Ovary (tissue), 9 donors: ENCODE data around the gene PDIA3. TPM values are rescaled to one million over a fixed set of nuclear protein-coding genes. Genes with fewer than 3 reads are reported as not detected.

Source experiments
- DNase-seq, 5 donors: peaks; one replicate each; pipeline ENCODE4 v3.0.0-alpha.2; 2019 to 2020
- H3K27ac ChIP-seq, 2 donors: fragments of 200-600 bp; one replicate each; pipeline versions ENCODE4 v1.5.1 to v1.8.0; 2019 to 2022
- H3K27me3 ChIP-seq: fragments of 200-600 bp; one replicate; pipeline ENCODE4 v1.8.0; 2022
- H3K36me3 ChIP-seq: fragments of 200-600 bp; sonication (generic); one replicate; pipeline ENCODE4 v1.5.1; 2019
- H3K4me1 ChIP-seq: one replicate; pipeline ENCODE4 v1.8.1; 2013; ENCODE audit warnings: mild to moderate bottlenecking, moderate library complexity; ENCODE audit not compliant: insufficient read depth
- H3K4me3 ChIP-seq: fragments of 200-600 bp; sonication (generic); one replicate; pipeline ENCODE4 v1.5.1; 2017
- H3K9me3 ChIP-seq, 2 donors: fragments of 200-600 bp in 1 of 2; sonication (generic) in 1 of 2; one replicate each; pipeline versions ENCODE4 v1.5.1 to v1.8.1; 2013 to 2019; ENCODE audit warnings: mild to moderate bottlenecking in 1 of 2, moderate library complexity in 1 of 2
- CTCF ChIP-seq, 3 donors: fragments of 450-650 bp in 2 of 3; fragments of 200-600 bp in 1 of 3; IDR thresholded peaks; one replicate each; pipeline versions ENCODE4 v1.5.1 to v1.8.0; 2016 to 2022; ENCODE audit warnings: antibody characterized with exemption in 3 of 3, mild to moderate bottlenecking in 1 of 3
- EP300 ChIP-seq: sonication (generic); formaldehyde crosslinking; IDR thresholded peaks from one replicate; pipeline ENCODE4 v1.6.1; 2017; ENCODE audit warnings: antibody characterized with exemption
- POLR2A ChIP-seq: fragments of 450-650 bp; IDR thresholded peaks from one replicate; pipeline ENCODE4 v1.6.1; 2017; ENCODE audit warnings: antibody characterized with exemption, mild to moderate bottlenecking, moderate library complexity
- WGBS, 3 donors: extraction: QIAGEN DNeasy Blood & Tissue Kit in 1 of 3; methylation state at CpG; one replicate each; pipeline versions ENCODE4 v1.1.5 to v1.1.7; 2013 to 2017; 5-methylcytosine and 5-hydroxymethylcytosine counted together
- intact Hi-C, 4 donors: fragments of 100-400 bp; cut with DNase I; formaldehyde crosslinking; loops; one replicate each; pipeline versions ENCODE4 v1.11.0 to v1.15.1; 2022 to 2023
- polyA plus RNA-seq, 2 donors: library from polyadenylated mRNA; stranded (reverse); fragments of 200-250 nt in 1 of 2; fragments of 350-450 nt in 1 of 2; fragmentation: Illumina TruSeq in 1 of 2; extraction: RNeasy Lipid Tissue Mini Kit (QIAGEN cat#74804) in 1 of 2; gene quantifications; one replicate each; pipeline ENCODE4 v1.2.3, GENCODE V29; 2013 to 2014
- total RNA-seq, 7 donors: library from RNA; depleted of rRNA in 2 of 7; stranded (reverse); fragments of >200 nt in 2 of 7; fragmentation: NEBNext Ultra II Directional in 3 of 7; extraction: Animal tissue kit (Norgen Biotek cat#: 25700) in 3 of 7; gene quantifications; one replicate each; pipeline versions ENCODE4 v1.1.0 to v1.2.4, GENCODE V29; 2016 to 2023
- donor health status: DM: no; HTN: no; CAD: no; lungs with moderate emphysema.
- donor health status: DM: no; HTN: no; CAD: no.
- donor health status: Bipolar disorder and iron deficiency.
- donor health status: DM: yes; HTN: yes; CAD: no.
- donor health status: DM: no; HTN: no; CAD: no.
- donor health status: DM: yes; HTN: yes; CAD: no.

PDIA3 gene
- total and polyA plus RNA-seq, 9 donors = 56.9 to 711 (median 260) TPM

GRCh38 chr15:43775411-43775965 lies 29.2 kb downstream of the PDIA3 start:
- Histone ChIP-seq H3K9me3 (no peaks in the 10 kb centered on the region), H3K27ac (peak overlapping the region; percentile 72 to 73), H3K36me3 (no peaks in the 10 kb centered on the region), H3K4me1 (peaks cover 1% of the 10 kb centered on the region), H3K27me3 (no peaks in the 10 kb centered on the region), H3K4me3 (no peak overlapping the region)
- TF ChIP-seq EP300 (no peak), POLR2A (no peak)
- 98 to 100% (median 100%) methylated on average over 1 of the region's 1 CpG for WGBS, 3 donors
- peak; percentile 43 to 51 (median 50) for DNase-seq
- intact Hi-C loops = no loop called here

DNA sequence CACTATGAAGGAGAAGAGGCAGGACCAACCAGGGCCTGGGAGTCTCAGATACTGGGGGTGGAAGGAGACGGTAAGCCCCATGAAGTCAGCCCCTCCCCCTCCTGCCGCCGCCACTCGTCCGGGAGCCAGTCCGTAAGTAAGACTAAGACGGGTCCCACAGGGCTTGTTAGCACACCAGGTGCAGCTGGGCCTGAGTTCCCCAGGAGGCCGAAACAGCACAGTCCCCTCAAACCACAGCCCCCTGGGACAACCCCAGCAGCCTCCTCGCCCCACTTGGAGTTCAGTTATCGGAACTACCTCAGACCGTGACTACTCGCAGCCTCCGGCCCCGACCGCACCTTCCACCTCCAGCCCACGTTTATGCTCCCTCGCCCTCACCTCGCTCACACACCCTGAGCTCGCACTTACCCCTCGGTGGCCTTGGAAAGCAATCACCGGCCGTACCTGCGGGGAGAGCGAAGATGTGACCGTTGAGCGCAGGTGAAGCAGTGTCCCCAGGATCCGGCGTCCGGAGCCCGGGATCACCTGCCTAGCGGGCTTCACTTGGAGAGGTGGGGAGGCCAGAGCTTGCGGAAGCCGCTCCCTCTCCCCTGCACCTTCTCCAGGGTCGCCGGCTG lies 30.0 kb downstream of the PDIA3 start:
- Histone ChIP-seq H3K27ac (peak overlapping the region; percentile 72 to 73), H3K36me3 (no peaks in the 10 kb centered on the region), H3K27me3 (no peaks in the 10 kb centered on the region), H3K4me3 (peak overlapping the region; percentile 57), H3K4me1 (peaks cover 1% of the 10 kb centered on the region), H3K9me3 (no peaks in the 10 kb centered on the region)
- peak; percentile 43 to 66 (median 50) for DNase-seq
- no peak for TF ChIP-seq POLR2A
- no peak for TF ChIP-seq EP300
- no peak for TF ChIP-seq CTCF (IDR thresholded peaks at IDR 0.05)
- intact Hi-C loops = no loop called here
- 34 to 42% (median 36%) methylated on average over 35 of the region's 35 CpGs for WGBS, 3 donors

DNA sequence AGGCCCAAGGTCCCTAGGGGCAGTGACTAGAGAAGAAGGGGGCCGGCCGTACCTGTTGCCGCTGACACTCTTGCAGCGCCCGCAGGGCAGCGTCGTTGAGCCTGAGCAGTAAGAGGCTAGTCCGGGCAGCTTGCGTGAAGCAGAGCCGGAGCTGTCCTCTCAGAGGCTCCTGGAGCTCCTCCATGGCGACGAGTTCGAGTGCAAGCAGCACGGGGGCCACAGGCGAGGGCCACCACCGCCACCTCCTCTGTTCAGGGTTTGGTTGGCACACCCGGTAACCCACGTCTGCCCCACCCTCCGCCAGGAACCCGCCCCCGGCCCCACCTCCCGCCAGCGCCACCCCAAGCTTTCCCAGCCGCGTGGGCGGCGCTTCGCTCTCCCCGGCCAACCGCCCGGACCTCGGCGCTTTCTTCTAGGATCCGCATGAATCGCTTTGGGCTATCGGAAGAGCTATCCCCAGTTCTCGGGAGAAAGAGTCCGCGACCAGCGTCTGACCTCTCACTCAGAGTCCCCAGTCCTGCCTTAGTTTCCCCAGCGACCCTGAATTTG lies 30.6 kb downstream of the PDIA3 start, which contains the start of gene ELL3:
Gene ELL3 (minus strand): TSS at position 249 of the 549 bp plus-strand sequence. CDS start 65 bp downstream, at position 184.
- Histone ChIP-seq H3K9me3 (no peaks in the 10 kb centered on the region), H3K27ac (peak within 1 kb of the TSS; percentile 72 to 73), H3K4me1 (peaks cover 1% of the 10 kb centered on the region), H3K4me3 (peak within 1 kb of the TSS; percentile 57), H3K27me3 (no peaks in the 10 kb centered on the region), H3K36me3 (no peaks in the 10 kb centered on the region)
- WGBS, 3 donors = 2 to 3% (median 2%) methylated on average over 26 to 41 of the region's 41 CpGs
- TF ChIP-seq POLR2A = no peak
- no peak for TF ChIP-seq CTCF (IDR thresholded peaks at IDR 0.05)
- intact Hi-C loops = no loop called here
- DNase-seq = peak; percentile 71 to 78 (median 75)

- H3K27ac ChIP-seq = peak overlapping the region; percentile 72 to 73
- intact Hi-C loops = no loop called here
- WGBS, 3 donors = 1 to 4% (median 2%) methylated on average over 28 to 31 of the region's 31 CpGs
- no peaks in the 10 kb centered on the region for H3K27me3 ChIP-seq
- no peaks in the 10 kb centered on the region for H3K36me3 ChIP-seq
- TF ChIP-seq EP300 (no peak), POLR2A (peak; percentile 9), CTCF (IDR thresholded peaks at IDR 0.05) (peak in 2 of 3 donors; percentile 80 to 88)
- no peaks in the 10 kb centered on the region for H3K9me3 ChIP-seq
- peak; percentile 75 to 82 (median 82) for DNase-seq
- H3K4me1 ChIP-seq = peaks cover 1% of the 10 kb centered on the region
- H3K4me3 ChIP-seq = peak overlapping the region; percentile 57
Measured at GRCh38 chr15:43777267-43777914, 31.2 kb downstream of the PDIA3 start.
